Vagina (tissue), 2 donors: Measurements from ENCODE around the gene ROR1.

Source experiments
- CTCF ChIP-seq, 3 experiments: fragments of 450-650 bp in 2 of 3; fragments of 200-600 bp in 1 of 3; sonication (generic) in 1 of 3; IDR thresholded peaks; one replicate each; pipeline ENCODE4 v1.5.1; 2017 to 2019; ENCODE audit warnings: antibody characterized with exemption in 3 of 3, mild to moderate bottlenecking in 2 of 3, moderate library complexity in 2 of 3
- POLR2A ChIP-seq, 2 donors: fragments of 450-650 bp; IDR thresholded peaks; one replicate each; pipeline ENCODE4 v1.6.1; 2017; ENCODE audit warnings: antibody characterized with exemption in 2 of 2, mild to moderate bottlenecking in 2 of 2, moderate library complexity in 2 of 2

DNA sequence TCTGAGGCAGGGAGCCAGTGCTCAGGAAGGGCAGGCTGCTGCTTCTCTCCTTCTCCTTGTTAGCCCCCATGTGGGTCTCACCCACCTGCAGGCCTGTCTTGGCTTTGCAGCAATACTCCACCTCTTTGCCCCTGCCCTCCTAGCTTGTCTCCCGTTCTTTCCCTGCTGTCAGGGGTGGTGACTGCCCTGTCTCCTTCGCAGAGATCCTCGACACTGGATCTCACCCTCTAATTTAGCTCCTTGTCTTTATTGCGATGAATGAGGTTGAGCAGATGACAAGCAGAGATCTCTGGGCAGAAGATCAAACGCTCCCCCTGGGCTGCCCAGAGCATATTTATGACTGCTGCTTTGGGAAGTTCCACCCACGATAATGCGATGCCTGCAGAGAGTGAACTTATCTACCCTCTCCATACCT, 199.2 kb downstream of the ROR1 start:
- TF ChIP-seq CTCF (IDR thresholded peaks at IDR 0.05) (no peak), POLR2A (IDR thresholded peaks at IDR 0.05) (no peak)
